ENCODE measurements around the gene ZMAT2.
"Not testable (repeated sequence)": the region's sequence is repeated elsewhere in the genome, so short reads cannot be mapped to it uniquely, and the experiment has no call there.

Gene ZMAT2

DNA sequence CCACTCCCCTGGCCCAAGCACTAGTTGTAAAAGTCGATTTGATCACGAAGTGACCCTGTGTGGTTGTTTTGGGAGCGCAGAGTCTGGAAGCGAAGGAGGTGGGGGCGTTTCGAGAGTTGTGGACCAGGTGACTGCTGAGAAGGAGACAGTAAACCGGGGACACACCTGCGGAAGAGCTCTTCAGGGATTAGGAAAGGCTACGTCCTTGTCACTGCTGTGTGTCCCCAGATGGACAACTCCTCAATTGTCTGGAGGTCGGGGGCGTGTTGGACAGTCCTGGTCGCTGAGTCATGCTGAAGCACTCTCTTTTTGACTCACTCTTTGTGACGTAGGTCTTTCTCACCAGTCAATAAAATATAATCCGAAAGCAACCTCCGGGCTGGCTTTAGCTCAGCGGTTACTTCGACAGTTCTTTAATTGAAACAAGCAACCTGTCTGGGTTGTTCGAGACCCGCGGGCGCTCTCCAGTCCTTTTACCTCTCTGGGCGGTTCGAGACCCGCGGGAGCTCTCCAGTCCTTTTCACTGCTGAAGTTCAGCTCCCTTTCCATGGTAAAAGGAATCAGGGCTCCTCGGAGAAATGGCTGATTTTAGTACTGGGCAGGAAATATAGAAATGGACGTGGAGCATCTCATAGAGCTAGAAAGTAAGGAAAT lies 10.8 kb downstream of the ZMAT2 start:
- TF ChIP-seq EZH2phosphoT487 (IDR thresholded peaks at IDR 0.05; ENCODE audit: borderline replicate concordance) = no peak
- no peak for TF ChIP-seq CTCF (conservative IDR thresholded peaks at IDR 0.05; ENCODE audit: low read length)
- Histone ChIP-seq H3K4me3 (ENCODE audit: low read length, poor library complexity, severe bottlenecking) (peak overlapping the region; percentile 84), H3K79me2 (ENCODE audit: insufficient read depth, low read length) (no peaks in the 10 kb centered on the region), H4K20me1 (ENCODE audit: insufficient read depth, low read length, poor library complexity, severe bottlenecking) (no peaks in the 10 kb centered on the region), H2AFZ (ENCODE audit: low read length) (peak overlapping the region; percentile 90), H3K36me3 (ENCODE audit: insufficient read depth, low read length) (peaks cover 7% of the 10 kb centered on the region; the same call in 1 of the 2 replicates), H3K4me1 (ENCODE audit: insufficient read depth, low read length, poor library complexity, severe bottlenecking) (peaks cover 6% of the 10 kb centered on the region), H3K9me2 (replicated peaks; ENCODE audit: low read depth, low read length) (no peaks in the 10 kb centered on the region), H3K4me2 (ENCODE audit: low read depth, low read length, poor library complexity, severe bottlenecking) (peak overlapping the region; percentile 78), H3F3A (ENCODE audit: low read depth) (peaks cover 11% of the 10 kb centered on the region; the same call in 1 of the 2 replicates), H3K27me3 (ENCODE audit: insufficient read depth, low read length, poor library complexity, severe bottlenecking) (no peaks in the 10 kb centered on the region), H3K9me3 (ENCODE audit: insufficient read depth, low read depth, low read length) (no peaks in the 10 kb centered on the region), H3K9ac (ENCODE audit: low read depth, low read length, poor library complexity, severe bottlenecking) (peak overlapping the region; percentile 60)

DNA sequence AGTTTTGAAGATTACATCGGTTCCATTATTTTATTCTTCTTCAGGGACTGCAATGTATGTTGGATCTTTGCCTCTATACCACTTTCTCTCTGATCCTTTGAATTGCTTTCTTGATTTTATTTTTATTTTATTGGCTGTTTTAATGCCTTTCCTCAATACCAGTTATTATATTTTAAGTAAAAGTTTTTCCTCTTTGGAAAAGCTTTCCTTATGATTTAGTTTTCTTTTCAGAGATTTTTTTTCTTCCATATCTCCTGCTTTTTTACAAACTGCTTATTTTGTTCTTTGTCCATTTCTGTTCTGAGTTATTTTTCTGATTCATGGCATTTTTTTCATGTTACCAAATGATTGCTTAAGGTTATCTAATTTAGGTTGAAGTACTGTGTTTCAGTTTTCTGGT lies 11.5 kb downstream of the ZMAT2 start:
- peak overlapping the region; percentile 60 for H3K9ac ChIP-seq (ENCODE audit: low read depth, low read length, poor library complexity, severe bottlenecking)

GRCh38 chr5:140713562-140714094 lies 13.4 kb downstream of the ZMAT2 start:
- Histone ChIP-seq H3K9ac (ENCODE audit: low read depth, low read length, poor library complexity, severe bottlenecking) (no peak overlapping the region), H3K27me3 (ENCODE audit: insufficient read depth, low read length, poor library complexity, severe bottlenecking) (no peaks in the 10 kb centered on the region), H3K79me2 (ENCODE audit: insufficient read depth, low read length) (no peaks in the 10 kb centered on the region), H3K9me2 (replicated peaks; ENCODE audit: low read depth, low read length) (no peaks in the 10 kb centered on the region), H3K4me3 (ENCODE audit: low read length, poor library complexity, severe bottlenecking) (no peak overlapping the region), H2AFZ (ENCODE audit: low read length) (no peak overlapping the region), H3K4me1 (ENCODE audit: insufficient read depth, low read length, poor library complexity, severe bottlenecking) (peaks cover 6% of the 10 kb centered on the region), H3F3A (ENCODE audit: low read depth) (peaks cover 11% of the 10 kb centered on the region; the same call in 1 of the 2 replicates), H3K36me3 (ENCODE audit: insufficient read depth, low read length) (no peaks in the 10 kb centered on the region), H4K20me1 (ENCODE audit: insufficient read depth, low read length, poor library complexity, severe bottlenecking) (no peaks in the 10 kb centered on the region), H3K4me2 (ENCODE audit: low read depth, low read length, poor library complexity, severe bottlenecking) (no peak overlapping the region), H3K9me3 (ENCODE audit: insufficient read depth, low read depth, low read length) (no peaks in the 10 kb centered on the region)
- no peak for TF ChIP-seq EZH2phosphoT487 (IDR thresholded peaks at IDR 0.05; ENCODE audit: borderline replicate concordance)

More for the DNA sequence above, 11.5 kb downstream of the ZMAT2 start:
- H3K9me2 ChIP-seq (replicated peaks; ENCODE audit: low read depth, low read length) = no peaks in the 10 kb centered on the region
- peak overlapping the region; percentile 84 for H3K4me3 ChIP-seq (ENCODE audit: low read length, poor library complexity, severe bottlenecking)
- no peaks in the 10 kb centered on the region for H3K9me3 ChIP-seq (ENCODE audit: insufficient read depth, low read depth, low read length)
- no peaks in the 10 kb centered on the region for H3K27me3 ChIP-seq (ENCODE audit: insufficient read depth, low read length, poor library complexity, severe bottlenecking)
- H3K36me3 ChIP-seq (ENCODE audit: insufficient read depth, low read length) = no peaks in the 10 kb centered on the region; the same call in 1 of the 2 replicates
- no peaks in the 10 kb centered on the region for H3K79me2 ChIP-seq (ENCODE audit: insufficient read depth, low read length)
- no peaks in the 10 kb centered on the region for H4K20me1 ChIP-seq (ENCODE audit: insufficient read depth, low read length, poor library complexity, severe bottlenecking)
- H3K4me2 ChIP-seq (ENCODE audit: low read depth, low read length, poor library complexity, severe bottlenecking) = peak overlapping the region; percentile 78
- H3F3A ChIP-seq (ENCODE audit: low read depth) = peaks cover 11% of the 10 kb centered on the region; the same call in 1 of the 2 replicates
- peaks cover 6% of the 10 kb centered on the region for H3K4me1 ChIP-seq (ENCODE audit: insufficient read depth, low read length, poor library complexity, severe bottlenecking)
- TF ChIP-seq EZH2phosphoT487 (IDR thresholded peaks at IDR 0.05; ENCODE audit: borderline replicate concordance) (no peak), CTCF (conservative IDR thresholded peaks at IDR 0.05; ENCODE audit: low read length) (no peak)
- no peak overlapping the region for H2AFZ ChIP-seq (ENCODE audit: low read length)

- H3K9me2 ChIP-seq (replicated peaks; ENCODE audit: low read depth, low read length); H3K79me2 ChIP-seq (ENCODE audit: insufficient read depth, low read length); H2AFZ ChIP-seq (ENCODE audit: low read length); H4K20me1 ChIP-seq (ENCODE audit: insufficient read depth, low read length, poor library complexity, severe bottlenecking); H3K9ac ChIP-seq (ENCODE audit: low read depth, low read length, poor library complexity, severe bottlenecking); H3K4me2 ChIP-seq (ENCODE audit: low read depth, low read length, poor library complexity, severe bottlenecking); H3K4me3 ChIP-seq (ENCODE audit: low read length, poor library complexity, severe bottlenecking); H3F3A ChIP-seq (ENCODE audit: low read depth); H3K9me3 ChIP-seq (ENCODE audit: insufficient read depth, low read depth, low read length); H3K27me3 ChIP-seq (ENCODE audit: insufficient read depth, low read length, poor library complexity, severe bottlenecking); H3K4me1 ChIP-seq (ENCODE audit: insufficient read depth, low read length, poor library complexity, severe bottlenecking); H3K36me3 ChIP-seq (ENCODE audit: insufficient read depth, low read length): not testable (repeated sequence)
These were observed 16.0 kb downstream of the ZMAT2 start for GRCh38 chr5:140716238-140716637.

All from Loucy (cell line).